ENCODE data around the gene KIF12. TPM values are rescaled to one million over a fixed set of nuclear protein-coding genes. Genes with fewer than 3 reads are reported as not detected.

The KIF12 gene
- total RNA-seq, 1 experiment from 2014 or later, result not detected

DNA sequence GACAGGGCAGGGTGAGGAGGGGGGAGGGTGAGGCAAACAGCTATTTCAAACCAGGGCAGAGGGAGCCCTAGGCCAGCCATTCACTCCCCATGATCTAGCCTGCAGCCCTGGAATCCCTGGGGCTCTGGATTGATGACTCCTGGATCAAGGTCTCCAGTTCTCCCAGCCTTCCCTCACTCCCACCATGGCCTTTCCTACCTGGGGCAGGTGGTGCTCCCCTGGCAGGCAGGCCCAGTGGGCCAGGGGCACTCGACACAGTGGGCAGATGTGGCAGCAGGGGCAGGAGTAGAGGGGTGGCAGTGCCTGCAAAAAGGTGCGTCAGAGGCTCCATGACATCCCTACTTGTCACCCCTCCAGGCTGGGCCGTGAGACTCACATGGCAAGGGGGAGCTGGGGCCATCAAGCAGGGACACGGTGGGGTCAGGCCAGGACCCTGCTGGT, 6.0 kb downstream of the KIF12 start:
- DNase-seq, result no peak
- no TSS peak for BruUV-seq (replicated peaks)
- no peak overlapping the region for H3K4me3 ChIP-seq
- no peaks in the 10 kb centered on the region for H3K36me3 ChIP-seq (ENCODE audit: low read depth)
- H3K79me2 ChIP-seq (ENCODE audit: low read depth), result no peaks in the 10 kb centered on the region
- no peak overlapping the region for H3K27ac ChIP-seq
- intact Hi-C loops (cut with micrococcal nuclease; ENCODE audit: unreplicated experiment), result no loop called here
- H3K9me2 ChIP-seq (ENCODE audit: insufficient read depth), result no peaks in the 10 kb centered on the region
- H4K20me1 ChIP-seq (ENCODE audit: insufficient read depth), result no peaks in the 10 kb centered on the region
- TF ChIP-seq, protein P1, sequence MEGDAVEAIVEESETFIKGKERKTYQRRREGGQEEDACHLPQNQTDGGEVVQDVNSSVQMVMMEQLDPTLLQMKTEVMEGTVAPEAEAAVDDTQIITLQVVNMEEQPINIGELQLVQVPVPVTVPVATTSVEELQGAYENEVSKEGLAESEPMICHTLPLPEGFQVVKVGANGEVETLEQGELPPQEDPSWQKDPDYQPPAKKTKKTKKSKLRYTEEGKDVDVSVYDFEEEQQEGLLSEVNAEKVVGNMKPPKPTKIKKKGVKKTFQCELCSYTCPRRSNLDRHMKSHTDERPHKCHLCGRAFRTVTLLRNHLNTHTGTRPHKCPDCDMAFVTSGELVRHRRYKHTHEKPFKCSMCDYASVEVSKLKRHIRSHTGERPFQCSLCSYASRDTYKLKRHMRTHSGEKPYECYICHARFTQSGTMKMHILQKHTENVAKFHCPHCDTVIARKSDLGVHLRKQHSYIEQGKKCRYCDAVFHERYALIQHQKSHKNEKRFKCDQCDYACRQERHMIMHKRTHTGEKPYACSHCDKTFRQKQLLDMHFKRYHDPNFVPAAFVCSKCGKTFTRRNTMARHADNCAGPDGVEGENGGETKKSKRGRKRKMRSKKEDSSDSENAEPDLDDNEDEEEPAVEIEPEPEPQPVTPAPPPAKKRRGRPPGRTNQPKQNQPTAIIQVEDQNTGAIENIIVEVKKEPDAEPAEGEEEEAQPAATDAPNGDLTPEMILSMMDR (conservative IDR thresholded peaks at IDR 0.05), result no peak
- no peak for TF ChIP-seq EZH2 (IDR thresholded peaks at IDR 0.05; ENCODE audit: low read depth)
- H3F3A ChIP-seq (ENCODE audit: insufficient read depth, low read depth), result no peaks in the 10 kb centered on the region
- no peaks in the 10 kb centered on the region for H3K9me3 ChIP-seq (ENCODE audit: insufficient read depth, low read depth)
- no peak overlapping the region for H3K4me2 ChIP-seq
- H3K27me3 ChIP-seq (ENCODE audit: insufficient read depth, low read depth), result peaks cover 14% of the 10 kb centered on the region; the same call in 1 of the 2 replicates
- no peaks in the 10 kb centered on the region for H3K4me1 ChIP-seq (replicated peaks; ENCODE audit: insufficient read depth)
- POLR2A ChIA-PET (ENCODE audit: unreplicated experiment), result no interaction called here
- no peak overlapping the region for H2AFZ ChIP-seq
- CTCF ChIA-PET, result no interaction called here

DNA sequence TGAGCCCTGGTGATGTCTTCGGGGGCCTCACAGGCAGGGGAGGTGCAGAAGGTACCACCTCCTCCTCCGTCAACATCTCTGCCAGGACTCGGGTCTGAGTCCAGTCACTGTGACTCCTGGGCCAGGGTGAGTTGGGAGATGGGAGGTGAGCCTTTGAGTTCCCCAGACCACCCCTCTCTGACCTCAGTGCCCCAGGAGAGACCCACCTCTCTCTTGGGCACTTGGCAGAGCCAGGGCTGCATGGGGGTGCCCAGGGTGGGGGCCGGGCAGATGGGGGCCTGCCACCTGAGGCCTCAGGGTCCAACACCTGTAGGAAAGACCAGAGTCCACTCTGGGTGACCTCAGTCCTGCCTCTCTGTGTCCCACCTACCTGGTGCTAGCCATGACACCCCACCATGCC, 6.8 kb downstream of the KIF12 start:
- peaks cover 21% of the 10 kb centered on the region for H3K27me3 ChIP-seq (ENCODE audit: insufficient read depth, low read depth)
- H3K4me1 ChIP-seq (replicated peaks; ENCODE audit: insufficient read depth), result no peaks in the 10 kb centered on the region
- H3K27ac ChIP-seq, result no peak overlapping the region
- H3K36me3 ChIP-seq (ENCODE audit: low read depth), result no peaks in the 10 kb centered on the region
- no peaks in the 10 kb centered on the region for H3K9me2 ChIP-seq (ENCODE audit: insufficient read depth)
- intact Hi-C loops (cut with micrococcal nuclease; ENCODE audit: unreplicated experiment), result no loop called here
- H3K79me2 ChIP-seq (ENCODE audit: low read depth), result no peaks in the 10 kb centered on the region
- H2AFZ ChIP-seq, result no peak overlapping the region
- H3K9me3 ChIP-seq (ENCODE audit: insufficient read depth, low read depth), result no peaks in the 10 kb centered on the region
- no peak overlapping the region for H3K4me2 ChIP-seq
- H4K20me1 ChIP-seq (ENCODE audit: insufficient read depth), result no peaks in the 10 kb centered on the region
- TF ChIP-seq, protein P1 (conservative IDR thresholded peaks at IDR 0.05), result no peak
- TF ChIP-seq EZH2 (IDR thresholded peaks at IDR 0.05; ENCODE audit: low read depth), result no peak
- DNase-seq, result no peak
- ChIA-PET POLR2A (ENCODE audit: unreplicated experiment) (no interaction called here), CTCF (no interaction called here)
- H3F3A ChIP-seq (ENCODE audit: insufficient read depth, low read depth), result no peaks in the 10 kb centered on the region
- H3K4me3 ChIP-seq, result no peak overlapping the region
- BruUV-seq (replicated peaks), result no TSS peak

DNA sequence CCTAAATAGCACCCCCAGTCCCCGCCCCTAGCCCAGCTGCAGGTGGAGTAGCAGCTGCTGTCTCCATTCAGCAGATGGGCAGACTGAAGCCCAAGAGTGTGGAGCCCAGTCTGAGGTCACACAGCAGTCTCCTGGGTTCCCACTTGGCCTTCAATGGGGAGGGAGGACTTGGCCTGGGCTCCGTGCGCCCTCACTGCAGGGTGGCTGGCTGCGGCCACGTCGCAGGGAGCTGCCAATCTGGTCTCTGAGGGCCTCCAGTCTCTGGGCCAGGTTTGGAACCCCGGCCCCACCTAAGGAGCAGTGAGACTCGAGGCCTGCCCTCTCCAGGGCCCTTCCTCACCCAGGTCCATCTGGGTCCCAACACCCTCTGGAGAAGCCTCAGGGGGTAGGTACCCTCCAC, 7.4 kb downstream of the KIF12 start:
- peaks cover 27% of the 10 kb centered on the region for H3K27me3 ChIP-seq (ENCODE audit: insufficient read depth, low read depth)
- H3F3A ChIP-seq (ENCODE audit: insufficient read depth, low read depth), result no peaks in the 10 kb centered on the region
- no TSS peak for BruUV-seq (replicated peaks)
- H3K79me2 ChIP-seq (ENCODE audit: low read depth), result no peaks in the 10 kb centered on the region
- ChIA-PET POLR2A (ENCODE audit: unreplicated experiment) (no interaction called here), CTCF (no interaction called here)
- no peaks in the 10 kb centered on the region for H4K20me1 ChIP-seq (ENCODE audit: insufficient read depth)
- no peak for DNase-seq
- H3K9me2 ChIP-seq (ENCODE audit: insufficient read depth), result no peaks in the 10 kb centered on the region
- intact Hi-C loops (cut with micrococcal nuclease; ENCODE audit: unreplicated experiment), result no loop called here
- no peak overlapping the region for H3K27ac ChIP-seq
- no peaks in the 10 kb centered on the region for H3K4me1 ChIP-seq (replicated peaks; ENCODE audit: insufficient read depth)
- H2AFZ ChIP-seq, result no peak overlapping the region
- no peaks in the 10 kb centered on the region for H3K36me3 ChIP-seq (ENCODE audit: low read depth)
- H3K9me3 ChIP-seq (ENCODE audit: insufficient read depth, low read depth), result no peaks in the 10 kb centered on the region
- TF ChIP-seq EZH2 (IDR thresholded peaks at IDR 0.05; ENCODE audit: low read depth), result no peak
- TF ChIP-seq, protein P1 (conservative IDR thresholded peaks at IDR 0.05), result no peak
- no peak overlapping the region for H3K4me3 ChIP-seq
- no peak overlapping the region for H3K4me2 ChIP-seq

Data from PC-9 (cell line).